Mesodermal cell (in vitro differentiated cells): ENCODE data around the gene CATSPERZ.

Source experiments
- H3K27ac ChIP-seq: 2 replicates; pipeline ENCODE4 v1.7.0; 2013; ENCODE audit warnings: mild to moderate bottlenecking, low read depth, low read length, moderate library complexity; ENCODE audit not compliant: severe bottlenecking
- H3K36me3 ChIP-seq: 2 replicates; pipeline ENCODE4 v1.7.1; 2013; ENCODE audit warnings: mild to moderate bottlenecking, low read length, moderate library complexity; ENCODE audit not compliant: control insufficient read depth, insufficient read depth
- H3K4me1 ChIP-seq: one replicate; pipeline ENCODE4 v1.7.1; 2013; ENCODE audit warnings: mild to moderate bottlenecking, low read length; ENCODE audit not compliant: insufficient read depth, control insufficient read depth, poor library complexity, severe bottlenecking
- H3K4me3 ChIP-seq: 2 replicates; pipeline ENCODE4 v1.7.0; 2013; ENCODE audit warnings: low read length, control low read depth, mild to moderate bottlenecking; ENCODE audit not compliant: insufficient read depth, poor library complexity, severe bottlenecking; ENCODE audit errors: extremely low read depth
- H3K9me3 ChIP-seq: 2 replicates; pipeline ENCODE4 v1.7.1; 2013; ENCODE audit warnings: mild to moderate bottlenecking, low read length, moderate library complexity; ENCODE audit not compliant: control insufficient read depth
- WGBS, 2 experiments: methylation state at CpG; one replicate each; pipeline ENCODE4 v1.1.5; 2013; ENCODE audit warnings: missing lambda C conversion rate in 2 of 2; ENCODE audit not compliant: insufficient coverage in 2 of 2; 5-methylcytosine and 5-hydroxymethylcytosine counted together

Gene CATSPERZ

GRCh38 chr11:64265176-64266160, 34.7 kb upstream of the CATSPERZ start:
- 91 to 95% methylated on average over 29 to 31 of the region's 35 CpGs for WGBS, 2 experiments

GRCh38 chr11:64266339-64266738, 33.8 kb upstream of the CATSPERZ start:
- H3K4me3 ChIP-seq = no peak overlapping the region
- no peak overlapping the region for H3K27ac ChIP-seq
- no peaks in the 10 kb centered on the region for H3K9me3 ChIP-seq
- peaks cover 68% of the 10 kb centered on the region for H3K36me3 ChIP-seq
- H3K4me1 ChIP-seq = peaks cover 39% of the 10 kb centered on the region
- 95 to 100% methylated on average over 13 to 15 of the region's 15 CpGs for WGBS, 2 experiments

More at GRCh38 chr11:64265176-64266160, 34.7 kb upstream of the CATSPERZ start:
- peaks cover 39% of the 10 kb centered on the region for H3K4me1 ChIP-seq
- no peak overlapping the region for H3K27ac ChIP-seq
- peaks cover 73% of the 10 kb centered on the region for H3K36me3 ChIP-seq
- H3K4me3 ChIP-seq = no peak overlapping the region
- no peaks in the 10 kb centered on the region for H3K9me3 ChIP-seq

- Histone ChIP-seq H3K36me3 (peaks cover 58% of the 10 kb centered on the region), H3K27ac (no peak overlapping the region), H3K4me1 (peaks cover 38% of the 10 kb centered on the region), H3K9me3 (no peaks in the 10 kb centered on the region), H3K4me3 (no peak overlapping the region)
- 91 to 93% methylated on average over 19 to 21 of the region's 27 CpGs for WGBS, 2 experiments
Observed at GRCh38 chr11:64267207-64267945, 32.8 kb upstream of the CATSPERZ start.

- H3K36me3 ChIP-seq = peaks cover 53% of the 10 kb centered on the region
- 87 to 88% methylated on average over 22 of the region's 23 CpGs for WGBS, 2 experiments
- H3K9me3 ChIP-seq = no peaks in the 10 kb centered on the region
- H3K4me3 ChIP-seq = peak overlapping the region; percentile 56
- peak overlapping the region; percentile 98 for H3K27ac ChIP-seq
- peaks cover 29% of the 10 kb centered on the region for H3K4me1 ChIP-seq
Observed at GRCh38 chr11:64268025-64268892, 31.9 kb upstream of the CATSPERZ start.

GRCh38 chr11:64268893-64269539, 31.1 kb upstream of the CATSPERZ start:
- WGBS, 2 experiments = 2 to 4% methylated on average over 33 to 34 of the region's 34 CpGs
- H3K36me3 ChIP-seq = peaks cover 45% of the 10 kb centered on the region
- peak overlapping the region; percentile 56 for H3K4me3 ChIP-seq
- H3K27ac ChIP-seq = peak overlapping the region; percentile 98
- no peaks in the 10 kb centered on the region for H3K9me3 ChIP-seq
- peaks cover 22% of the 10 kb centered on the region for H3K4me1 ChIP-seq

GRCh38 chr11:64269540-64270220, 30.5 kb upstream of the CATSPERZ start:
- H3K4me1 ChIP-seq = peaks cover 19% of the 10 kb centered on the region
- peak overlapping the region; percentile 98 for H3K27ac ChIP-seq
- WGBS, 2 experiments = 0% methylated on average over 53 to 57 of the region's 58 CpGs
- peaks cover 39% of the 10 kb centered on the region for H3K36me3 ChIP-seq
- peak overlapping the region; percentile 56 for H3K4me3 ChIP-seq
- H3K9me3 ChIP-seq = no peaks in the 10 kb centered on the region

GRCh38 chr11:64275031-64275800, 24.9 kb upstream of the CATSPERZ start:
- Histone ChIP-seq H3K36me3 (peaks cover 30% of the 10 kb centered on the region), H3K4me3 (no peak overlapping the region), H3K4me1 (peaks cover 7% of the 10 kb centered on the region), H3K27ac (no peak overlapping the region), H3K9me3 (no peaks in the 10 kb centered on the region)
- 90 to 96% methylated on average over 13 to 15 of the region's 15 CpGs for WGBS, 2 experiments

GRCh38 chr11:64275841-64276240, 24.3 kb upstream of the CATSPERZ start:
- H3K9me3 ChIP-seq = no peaks in the 10 kb centered on the region
- WGBS, 2 experiments = 100% methylated on average over 1 of the region's 2 CpGs; no CpG with 5 or more reads in 1 of the 2 experiments

More at GRCh38 chr11:64275841-64276240, 24.3 kb upstream of the CATSPERZ start:
- H3K36me3 ChIP-seq = peaks cover 30% of the 10 kb centered on the region
- H3K4me3 ChIP-seq = no peak overlapping the region
- no peak overlapping the region for H3K27ac ChIP-seq
- peaks cover 7% of the 10 kb centered on the region for H3K4me1 ChIP-seq
